Ovary (tissue), 3 donors: ENCODE data around the gene SHTN1.

Source experiments
- POLR2A ChIP-seq: fragments of 450-650 bp; IDR thresholded peaks from one replicate; pipeline ENCODE4 v1.6.1; 2017; ENCODE audit warnings: antibody characterized with exemption, mild to moderate bottlenecking, moderate library complexity
- TF ChIP-seq, protein P1 (sequence below), 3 donors: fragments of 450-650 bp in 2 of 3; fragments of 200-600 bp in 1 of 3; IDR thresholded peaks; one replicate each; pipeline versions ENCODE4 v1.5.1 to v1.8.0; 2016 to 2022; ENCODE audit warnings: antibody characterized with exemption in 3 of 3, mild to moderate bottlenecking in 1 of 3
- donor health status: DM: no; HTN: no; CAD: no.

DNA sequence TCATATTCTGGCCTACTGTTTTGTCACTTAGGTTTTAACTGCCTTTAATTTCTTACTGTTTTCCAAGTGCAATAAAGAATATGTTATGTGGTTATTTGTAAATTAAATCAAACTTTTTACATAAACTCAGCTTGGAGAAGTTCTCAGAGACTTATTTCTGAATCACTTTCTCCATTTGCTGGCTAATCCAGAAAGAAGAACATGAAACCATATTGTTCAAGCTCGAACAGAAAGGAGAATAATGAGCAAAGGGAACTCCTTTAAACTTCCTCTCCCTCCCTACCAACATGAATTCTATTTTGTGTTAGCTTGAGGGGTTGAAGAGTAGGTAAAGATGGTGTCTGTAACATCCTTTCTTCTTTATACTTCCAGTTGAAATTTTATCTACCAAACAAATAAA is 52.3 kb downstream of the SHTN1 start:
- no peak for TF ChIP-seq POLR2A
- TF ChIP-seq, protein P1, sequence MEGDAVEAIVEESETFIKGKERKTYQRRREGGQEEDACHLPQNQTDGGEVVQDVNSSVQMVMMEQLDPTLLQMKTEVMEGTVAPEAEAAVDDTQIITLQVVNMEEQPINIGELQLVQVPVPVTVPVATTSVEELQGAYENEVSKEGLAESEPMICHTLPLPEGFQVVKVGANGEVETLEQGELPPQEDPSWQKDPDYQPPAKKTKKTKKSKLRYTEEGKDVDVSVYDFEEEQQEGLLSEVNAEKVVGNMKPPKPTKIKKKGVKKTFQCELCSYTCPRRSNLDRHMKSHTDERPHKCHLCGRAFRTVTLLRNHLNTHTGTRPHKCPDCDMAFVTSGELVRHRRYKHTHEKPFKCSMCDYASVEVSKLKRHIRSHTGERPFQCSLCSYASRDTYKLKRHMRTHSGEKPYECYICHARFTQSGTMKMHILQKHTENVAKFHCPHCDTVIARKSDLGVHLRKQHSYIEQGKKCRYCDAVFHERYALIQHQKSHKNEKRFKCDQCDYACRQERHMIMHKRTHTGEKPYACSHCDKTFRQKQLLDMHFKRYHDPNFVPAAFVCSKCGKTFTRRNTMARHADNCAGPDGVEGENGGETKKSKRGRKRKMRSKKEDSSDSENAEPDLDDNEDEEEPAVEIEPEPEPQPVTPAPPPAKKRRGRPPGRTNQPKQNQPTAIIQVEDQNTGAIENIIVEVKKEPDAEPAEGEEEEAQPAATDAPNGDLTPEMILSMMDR (IDR thresholded peaks at IDR 0.05): no peak
